Chondrocyte (in vitro differentiated cells): ENCODE measurements around the gene SNIP1. TPM values are rescaled to one million over a fixed set of nuclear protein-coding genes. Genes with fewer than 3 reads are reported as not detected.
"Not testable (repeated sequence)": the region's sequence is repeated elsewhere in the genome, so short reads cannot be mapped to it uniquely, and the experiment has no call there.

Experiments
- DNase-seq: peaks from one replicate; pipeline ENCODE4 v3.0.0; 2021; ENCODE audit warnings: mixed read lengths, low spot score
- H3K27ac Mint-ChIP-seq: one replicate; pipeline ENCODE4 v1.8.0; 2021; ENCODE audit warnings: mild to moderate bottlenecking, moderate library complexity, mixed read lengths; ENCODE audit not compliant: unreplicated experiment
- H3K27me3 Mint-ChIP-seq: 2 replicates; pipeline ENCODE4 v1.8.0; 2021; ENCODE audit warnings: low read depth, mixed read lengths
- H3K36me3 Mint-ChIP-seq: 2 replicates; pipeline ENCODE4 v1.8.0; 2021; ENCODE audit warnings: low read depth, mixed read lengths
- H3K4me1 Mint-ChIP-seq: 2 replicates; pipeline ENCODE4 v1.8.0; 2021; ENCODE audit warnings: low read depth, mild to moderate bottlenecking, mixed read lengths
- H3K4me3 Mint-ChIP-seq: one replicate; pipeline ENCODE4 v1.8.0; 2021; ENCODE audit warnings: mild to moderate bottlenecking, moderate library complexity, mixed read lengths; ENCODE audit not compliant: unreplicated experiment
- H3K9me3 Mint-ChIP-seq: 2 replicates; pipeline ENCODE4 v1.8.0; 2021; ENCODE audit warnings: low read depth, mixed read lengths
- total RNA-seq: library from RNA; stranded (reverse); gene quantifications from 3 replicates; pipeline ENCODE4 v1.2.1, GENCODE V29; 2021
- TF ChIP-seq, protein P1 (sequence below): fragments of 200-600 bp; sonication (generic); IDR thresholded peaks from 2 replicates; pipeline ENCODE4 v1.5.0; 2021; ENCODE audit warnings: antibody characterized with exemption, mild to moderate bottlenecking, moderate library complexity

The SNIP1 gene
- total RNA-seq, 1 donor from 2014 or later: 15.6 TPM

DNA sequence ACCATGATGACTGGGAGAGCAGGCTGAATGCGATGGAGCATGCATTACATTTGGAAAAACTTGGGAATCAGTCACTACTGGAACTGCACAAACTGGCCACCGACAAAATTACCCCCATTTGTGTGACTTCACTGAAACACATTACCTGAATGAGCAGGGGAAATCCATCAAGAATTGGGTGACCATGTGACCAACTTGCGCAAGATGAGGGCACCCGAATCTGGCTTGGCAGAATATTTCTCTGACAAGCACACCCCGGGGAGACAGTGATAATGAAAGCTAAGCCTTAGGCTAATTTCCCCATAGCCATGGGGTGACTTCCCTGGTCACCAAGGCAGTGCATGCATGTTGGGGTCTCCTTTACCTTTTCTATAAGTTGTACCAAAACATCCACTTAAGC, 9.1 kb downstream of the SNIP1 start:
- Mint-ChIP-seq H3K4me3 (no peak overlapping the region), H3K36me3 (peaks cover 21% of the 10 kb centered on the region), H3K27me3 (no peaks in the 10 kb centered on the region), H3K9me3 (no peaks in the 10 kb centered on the region), H3K27ac (no peak overlapping the region), H3K4me1 (peaks cover 9% of the 10 kb centered on the region)
- TF ChIP-seq, protein P1, sequence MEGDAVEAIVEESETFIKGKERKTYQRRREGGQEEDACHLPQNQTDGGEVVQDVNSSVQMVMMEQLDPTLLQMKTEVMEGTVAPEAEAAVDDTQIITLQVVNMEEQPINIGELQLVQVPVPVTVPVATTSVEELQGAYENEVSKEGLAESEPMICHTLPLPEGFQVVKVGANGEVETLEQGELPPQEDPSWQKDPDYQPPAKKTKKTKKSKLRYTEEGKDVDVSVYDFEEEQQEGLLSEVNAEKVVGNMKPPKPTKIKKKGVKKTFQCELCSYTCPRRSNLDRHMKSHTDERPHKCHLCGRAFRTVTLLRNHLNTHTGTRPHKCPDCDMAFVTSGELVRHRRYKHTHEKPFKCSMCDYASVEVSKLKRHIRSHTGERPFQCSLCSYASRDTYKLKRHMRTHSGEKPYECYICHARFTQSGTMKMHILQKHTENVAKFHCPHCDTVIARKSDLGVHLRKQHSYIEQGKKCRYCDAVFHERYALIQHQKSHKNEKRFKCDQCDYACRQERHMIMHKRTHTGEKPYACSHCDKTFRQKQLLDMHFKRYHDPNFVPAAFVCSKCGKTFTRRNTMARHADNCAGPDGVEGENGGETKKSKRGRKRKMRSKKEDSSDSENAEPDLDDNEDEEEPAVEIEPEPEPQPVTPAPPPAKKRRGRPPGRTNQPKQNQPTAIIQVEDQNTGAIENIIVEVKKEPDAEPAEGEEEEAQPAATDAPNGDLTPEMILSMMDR: no peak
- no peak for DNase-seq

DNA sequence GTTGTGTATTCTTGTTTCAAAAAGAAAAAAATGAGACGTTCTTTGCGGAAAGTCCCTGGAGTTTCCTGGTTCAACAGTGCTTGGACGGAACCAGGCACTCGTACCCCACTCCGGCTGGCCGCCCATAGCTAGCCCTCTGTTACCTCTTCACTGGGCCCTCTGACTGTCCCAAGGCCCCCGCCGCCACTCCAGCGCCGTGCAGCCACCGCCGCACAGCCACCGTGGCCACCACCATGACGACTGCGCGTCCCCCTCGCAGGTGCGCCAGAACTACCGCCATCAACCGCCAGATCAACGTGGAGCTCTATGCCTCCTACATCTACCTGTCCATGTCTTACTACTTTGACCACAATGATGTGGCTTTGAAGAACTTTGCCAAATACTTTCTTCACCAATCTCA, 9.6 kb downstream of the SNIP1 start:
- Mint-ChIP-seq H3K4me1 (peaks cover 4% of the 10 kb centered on the region), H3K4me3 (no peak overlapping the region), H3K9me3 (no peaks in the 10 kb centered on the region), H3K27ac (no peak overlapping the region), H3K36me3 (peaks cover 22% of the 10 kb centered on the region), H3K27me3 (no peaks in the 10 kb centered on the region)
- TF ChIP-seq, protein P1: no peak
- DNase-seq: no peak

DNA sequence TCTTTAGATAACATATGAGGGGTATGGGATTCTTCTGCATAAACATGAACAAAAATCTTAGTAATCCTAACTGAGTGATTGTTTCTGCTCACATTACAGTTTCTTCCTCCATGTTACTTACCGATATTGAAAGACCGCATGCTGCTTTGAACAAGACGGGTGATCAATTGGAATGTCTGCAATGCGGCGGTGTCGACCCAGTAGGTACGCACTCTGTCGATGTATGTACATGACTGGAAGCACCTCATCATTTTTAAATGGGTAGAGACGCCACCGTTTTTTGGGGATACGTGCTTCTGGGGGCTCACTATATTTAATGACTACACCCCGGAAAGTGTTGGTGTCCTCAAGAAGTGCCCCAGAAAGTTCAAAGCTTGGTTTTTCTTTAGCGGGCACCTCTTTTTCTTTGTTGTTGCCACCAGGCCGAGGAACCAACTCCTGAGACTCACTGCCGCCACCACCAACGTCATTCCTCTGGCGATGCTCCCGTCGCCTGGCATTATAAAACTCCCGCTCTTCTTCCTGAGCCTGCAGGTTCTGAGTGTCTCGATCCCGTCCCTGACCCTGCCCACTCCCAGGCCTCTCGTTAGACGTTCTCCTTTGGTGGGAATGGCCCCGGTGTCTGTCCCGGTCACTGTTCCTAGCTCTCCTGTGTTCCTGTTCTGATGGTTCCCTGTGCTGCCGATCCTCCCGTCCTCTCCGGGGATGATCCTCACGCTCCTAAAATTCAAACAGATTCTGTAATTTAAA, 13.9 kb downstream of the SNIP1 start:
- no peaks in the 10 kb centered on the region for H3K27me3 Mint-ChIP-seq
- H3K9me3 Mint-ChIP-seq: no peaks in the 10 kb centered on the region
- no peak overlapping the region for H3K4me3 Mint-ChIP-seq
- H3K27ac Mint-ChIP-seq: no peak overlapping the region
- no peaks in the 10 kb centered on the region for H3K4me1 Mint-ChIP-seq
- no peak for DNase-seq
- TF ChIP-seq, protein P1: no peak
- H3K36me3 Mint-ChIP-seq: peaks cover 38% of the 10 kb centered on the region

DNA sequence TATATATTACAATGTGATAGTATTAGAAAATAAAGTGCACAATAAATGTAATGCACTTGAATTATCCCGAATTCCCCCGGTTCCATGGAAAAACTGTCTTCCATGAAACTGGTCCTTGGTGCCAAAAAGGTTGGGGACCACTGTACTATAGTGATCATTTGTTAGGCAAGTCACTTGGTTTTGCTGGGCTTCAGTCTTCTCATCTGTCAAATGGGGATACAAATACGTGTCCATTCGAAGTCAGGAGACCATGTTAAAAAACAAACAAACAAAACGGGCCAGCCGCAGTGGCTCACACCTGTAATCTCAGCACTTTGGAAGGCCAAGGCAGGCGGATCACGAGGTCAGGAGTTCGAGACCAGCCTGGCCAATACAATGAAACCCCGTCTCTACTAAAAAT, 14.9 kb downstream of the SNIP1 start:
- not testable (repeated sequence) for H3K4me3 Mint-ChIP-seq, H3K27ac Mint-ChIP-seq, DNase-seq, H3K27me3 Mint-ChIP-seq, H3K9me3 Mint-ChIP-seq, H3K4me1 Mint-ChIP-seq
- peaks cover 32% of the 10 kb centered on the region for H3K36me3 Mint-ChIP-seq

DNA sequence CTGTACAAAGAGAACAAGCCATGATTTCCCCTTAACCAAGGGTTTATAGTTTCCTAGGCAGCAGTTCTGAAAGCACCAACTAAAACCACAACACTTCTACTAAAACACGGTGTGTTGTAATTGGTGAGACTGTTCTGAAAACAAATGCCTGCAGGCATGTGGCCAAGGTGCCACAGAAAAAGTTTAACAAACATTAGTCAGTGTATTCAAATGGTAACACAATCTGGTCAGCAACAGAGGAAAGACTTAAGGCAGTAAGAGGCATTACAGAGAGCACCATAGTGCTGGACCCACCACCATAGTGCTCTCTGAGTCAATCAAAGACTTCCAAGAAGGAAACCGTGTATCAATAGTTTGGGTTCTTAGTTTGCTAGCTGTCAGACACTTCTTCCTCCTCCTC, 16.7 kb downstream of the SNIP1 start:
- Mint-ChIP-seq H3K27ac (no peak overlapping the region), H3K36me3 (peaks cover 33% of the 10 kb centered on the region), H3K27me3 (no peaks in the 10 kb centered on the region), H3K9me3 (no peaks in the 10 kb centered on the region), H3K4me3 (no peak overlapping the region), H3K4me1 (peaks cover 7% of the 10 kb centered on the region)
- TF ChIP-seq, protein P1: no peak
- no peak for DNase-seq
